Measurements from ENCODE around the gene CELF5. TPM values are rescaled to one million over a fixed set of nuclear protein-coding genes. Genes with fewer than 3 reads are reported as not detected.

The CELF5 gene
- total and polyA plus RNA-seq, 9 of the 15 experiments (the other 6 are each of a cell fraction or from before 2014, with no cell fraction given) = 0.01 to 0.56 (median 0.22) TPM

DNA sequence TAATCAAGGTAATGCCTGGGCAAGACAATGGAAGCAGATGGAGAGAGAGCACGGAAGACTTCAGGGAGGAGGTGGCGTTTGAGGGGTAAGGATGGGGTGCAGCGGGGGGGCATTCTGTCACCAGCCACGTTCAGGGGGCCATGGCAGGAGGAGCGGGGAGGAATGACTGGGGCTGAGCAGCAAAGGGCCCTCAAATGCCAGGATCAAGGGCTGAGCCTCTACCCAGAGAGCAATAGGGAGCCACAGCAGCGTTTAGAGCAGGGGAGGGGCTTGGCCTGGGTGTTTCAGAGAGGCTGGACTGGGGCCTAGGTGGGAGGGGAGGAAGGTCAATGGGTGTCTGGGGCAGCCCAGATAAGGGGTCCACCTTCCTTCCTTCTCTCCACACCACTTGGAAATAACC, 44.3 kb downstream of the CELF5 start (continued):
- no peak for TF ChIP-seq PBX2 (CRISPR knock-in tag; IDR thresholded peaks at IDR 0.05; ENCODE audit: low read depth)
- TF ChIP-seq PBX2 (tag; conservative IDR thresholded peaks at IDR 0.05; ENCODE audit: low read depth) = no peak
- no peak for TF ChIP-seq REST (IDR thresholded peaks at IDR 0.05; ENCODE audit: borderline replicate concordance)
- TF ChIP-seq REST (CRISPR knock-in tag; IDR thresholded peaks at IDR 0.05; ENCODE audit: low read depth) = no peak
- TF ChIP-seq ZNF77 (CRISPR knock-in tag; IDR thresholded peaks at IDR 0.05) = no peak
- no peak for TF ChIP-seq ATF2 (CRISPR knock-in tag; IDR thresholded peaks at IDR 0.05)
- no peak for TF ChIP-seq LEF1 (IDR thresholded peaks at IDR 0.05)
- no peak for TF ChIP-seq CBX2 (IDR thresholded peaks at IDR 0.05; ENCODE audit: insufficient read depth, low read length, poor library complexity, severe bottlenecking)
- TF ChIP-seq DEAF1 (CRISPR knock-in tag; IDR thresholded peaks at IDR 0.05) = no peak
- no peak for TF ChIP-seq NFIX (CRISPR knock-in tag; IDR thresholded peaks at IDR 0.05; ENCODE audit: low read depth)
- TF ChIP-seq, protein P1, sequence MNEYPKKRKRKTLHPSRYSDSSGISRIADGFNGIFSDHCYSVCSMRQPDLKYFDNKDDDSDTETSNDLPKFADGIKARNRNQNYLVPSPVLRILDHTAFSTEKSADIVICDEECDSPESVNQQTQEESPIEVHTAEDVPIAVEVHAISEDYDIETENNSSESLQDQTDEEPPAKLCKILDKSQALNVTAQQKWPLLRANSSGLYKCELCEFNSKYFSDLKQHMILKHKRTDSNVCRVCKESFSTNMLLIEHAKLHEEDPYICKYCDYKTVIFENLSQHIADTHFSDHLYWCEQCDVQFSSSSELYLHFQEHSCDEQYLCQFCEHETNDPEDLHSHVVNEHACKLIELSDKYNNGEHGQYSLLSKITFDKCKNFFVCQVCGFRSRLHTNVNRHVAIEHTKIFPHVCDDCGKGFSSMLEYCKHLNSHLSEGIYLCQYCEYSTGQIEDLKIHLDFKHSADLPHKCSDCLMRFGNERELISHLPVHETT (CRISPR knock-in tag; conservative IDR thresholded peaks at IDR 0.05 in 1 of 2, IDR thresholded peaks at IDR 0.05 in 1 of 2) = no peak
- no peak for TF ChIP-seq GTF2A2 (tag; IDR thresholded peaks at IDR 0.05)

Data from K562 (cell line).